HFFc6 (cell line): ENCODE results near the gene SKI. TPM values are rescaled to one million over a fixed set of nuclear protein-coding genes. Genes with fewer than 3 reads are reported as not detected.
A peak's percentile ranks its signal among the peaks of the same experiment; 100 is the strongest.

Experiments used
- DNase-seq: peaks from one replicate; pipeline ENCODE4 v3.0.0-alpha.2; 2018
- H3K27ac Mint-ChIP-seq: 2 replicates; pipeline ENCODE4 v1.8.0; 2020; ENCODE audit warnings: mild to moderate bottlenecking, mixed read lengths
- H3K27me3 Mint-ChIP-seq: 2 replicates; pipeline ENCODE4 v1.8.0; 2021; ENCODE audit warnings: mild to moderate bottlenecking, moderate library complexity, mixed read lengths; ENCODE audit not compliant: insufficient read depth
- H3K36me3 Mint-ChIP-seq: 2 replicates; pipeline ENCODE4 v1.8.0; 2021; ENCODE audit warnings: low read depth, mixed read lengths
- H3K4me1 Mint-ChIP-seq: 2 replicates; pipeline ENCODE4 v1.8.0; 2020; ENCODE audit warnings: low read depth, mixed read lengths
- H3K4me3 Mint-ChIP-seq: 2 replicates; pipeline ENCODE4 v1.8.0; 2020; ENCODE audit warnings: mild to moderate bottlenecking, moderate library complexity, mixed read lengths
- H3K9me3 Mint-ChIP-seq: 2 replicates; pipeline ENCODE4 v1.8.0; 2020; ENCODE audit warnings: mild to moderate bottlenecking, mixed read lengths
- total RNA-seq, 6 experiments: library from RNA; stranded (reverse); fragmentation: NEBNext Ultra II Directional; extraction: Animal tissue kit (Norgen Biotek cat#: 25700); gene quantifications; 2 replicates in 1 of 6; 3 replicates in 5 of 6; pipeline ENCODE4 v1.2.3, GENCODE V29; 2021
- TF ChIP-seq, protein P1 (sequence below): fragments of 200-600 bp; sonication (generic); IDR thresholded peaks from 2 replicates; pipeline ENCODE4 v1.5.0; 2021; ENCODE audit warnings: antibody characterized with exemption, mild to moderate bottlenecking

The SKI gene
- total RNA-seq, 6 experiments from 2014 or later, result 63.7 to 76.6 (median 66.1) TPM

DNA sequence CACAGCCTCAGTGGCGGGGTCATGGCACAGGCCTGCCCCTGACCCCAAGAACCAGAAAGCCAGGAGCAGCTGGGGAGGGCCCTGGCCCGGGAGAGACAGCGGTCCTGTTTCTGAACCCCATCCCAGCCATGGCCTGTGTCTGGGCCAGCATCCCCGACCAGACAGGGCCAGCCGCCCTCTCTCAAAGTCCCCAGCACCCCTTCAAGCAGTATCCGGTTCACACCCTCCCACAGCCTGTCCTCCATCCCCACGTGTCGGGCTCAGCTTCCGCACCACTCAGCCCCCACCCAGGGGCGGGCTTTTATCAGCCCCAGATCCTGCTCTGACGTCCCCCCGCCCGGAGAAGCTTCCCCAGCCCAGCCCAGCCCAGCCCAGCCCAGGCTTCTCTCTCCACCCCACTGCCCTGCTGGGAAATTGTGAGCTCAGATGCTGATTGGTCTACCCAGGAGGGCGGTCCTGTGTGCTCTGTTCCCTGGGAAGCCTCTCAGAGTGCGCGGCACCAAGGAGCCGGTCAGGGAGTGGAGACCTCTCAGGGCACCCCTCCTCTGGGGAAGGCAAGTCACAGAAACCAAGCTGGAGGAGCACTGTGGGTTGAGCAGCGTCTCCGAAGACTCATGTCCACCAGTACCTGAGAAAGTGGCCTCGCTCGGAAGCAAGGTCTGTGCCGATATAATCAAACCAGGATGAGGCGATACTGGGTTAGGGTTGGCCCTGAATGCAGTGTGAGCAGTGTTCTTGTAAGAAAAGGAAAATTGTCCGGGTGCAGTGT, 28.9 kb upstream of the SKI start:
- TF ChIP-seq, protein P1, sequence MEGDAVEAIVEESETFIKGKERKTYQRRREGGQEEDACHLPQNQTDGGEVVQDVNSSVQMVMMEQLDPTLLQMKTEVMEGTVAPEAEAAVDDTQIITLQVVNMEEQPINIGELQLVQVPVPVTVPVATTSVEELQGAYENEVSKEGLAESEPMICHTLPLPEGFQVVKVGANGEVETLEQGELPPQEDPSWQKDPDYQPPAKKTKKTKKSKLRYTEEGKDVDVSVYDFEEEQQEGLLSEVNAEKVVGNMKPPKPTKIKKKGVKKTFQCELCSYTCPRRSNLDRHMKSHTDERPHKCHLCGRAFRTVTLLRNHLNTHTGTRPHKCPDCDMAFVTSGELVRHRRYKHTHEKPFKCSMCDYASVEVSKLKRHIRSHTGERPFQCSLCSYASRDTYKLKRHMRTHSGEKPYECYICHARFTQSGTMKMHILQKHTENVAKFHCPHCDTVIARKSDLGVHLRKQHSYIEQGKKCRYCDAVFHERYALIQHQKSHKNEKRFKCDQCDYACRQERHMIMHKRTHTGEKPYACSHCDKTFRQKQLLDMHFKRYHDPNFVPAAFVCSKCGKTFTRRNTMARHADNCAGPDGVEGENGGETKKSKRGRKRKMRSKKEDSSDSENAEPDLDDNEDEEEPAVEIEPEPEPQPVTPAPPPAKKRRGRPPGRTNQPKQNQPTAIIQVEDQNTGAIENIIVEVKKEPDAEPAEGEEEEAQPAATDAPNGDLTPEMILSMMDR, result no peak
- peaks cover 10% of the 10 kb centered on the region for H3K4me1 Mint-ChIP-seq
- DNase-seq, result peak; percentile 69
- no peaks in the 10 kb centered on the region for H3K36me3 Mint-ChIP-seq
- no peaks in the 10 kb centered on the region; the same call in 1 of the 2 replicates for H3K27me3 Mint-ChIP-seq
- H3K27ac Mint-ChIP-seq, result peak overlapping the region; percentile 89
- peak overlapping the region; percentile 95 for H3K4me3 Mint-ChIP-seq
- H3K9me3 Mint-ChIP-seq, result no peaks in the 10 kb centered on the region

DNA sequence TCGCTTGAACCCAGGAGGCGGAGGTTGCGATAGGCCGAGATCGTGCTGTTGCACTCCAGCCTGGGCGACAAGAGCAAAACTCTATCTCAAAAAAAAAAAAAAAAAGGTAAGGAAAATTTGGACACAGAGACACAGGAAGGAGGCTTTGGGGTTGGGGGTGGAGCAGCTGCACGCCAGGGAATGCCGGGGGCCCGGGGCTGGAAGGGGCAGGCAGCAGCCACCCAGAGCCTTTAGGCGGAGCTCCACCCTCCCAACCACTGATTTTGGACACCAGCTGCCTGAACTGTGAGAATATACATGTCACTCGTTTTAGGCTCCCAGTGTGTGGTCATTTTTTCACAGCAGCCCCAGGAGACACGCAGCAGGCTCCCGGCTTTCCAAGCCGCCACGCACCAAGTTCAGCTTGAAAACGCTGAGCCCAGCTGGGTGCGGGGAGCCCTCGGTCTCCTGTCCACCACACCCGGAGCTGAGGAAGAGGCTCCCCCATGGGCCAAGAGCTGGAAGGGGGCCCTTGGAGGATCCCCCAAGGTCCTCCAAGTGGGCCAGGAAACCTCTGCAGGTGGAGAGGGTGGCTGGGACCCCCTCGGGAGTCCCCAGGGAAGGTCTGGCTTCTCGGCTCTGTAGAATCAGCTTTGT, 27.7 kb upstream of the SKI start:
- peak overlapping the region; percentile 95; the same call in 1 of the 2 replicates for H3K4me3 Mint-ChIP-seq
- no peaks in the 10 kb centered on the region for H3K9me3 Mint-ChIP-seq
- DNase-seq, result no peak
- no peaks in the 10 kb centered on the region for H3K36me3 Mint-ChIP-seq
- no peak overlapping the region for H3K27ac Mint-ChIP-seq
- no peaks in the 10 kb centered on the region; the same call in 1 of the 2 replicates for H3K27me3 Mint-ChIP-seq
- TF ChIP-seq, protein P1, result no peak
- peaks cover 10% of the 10 kb centered on the region for H3K4me1 Mint-ChIP-seq

DNA sequence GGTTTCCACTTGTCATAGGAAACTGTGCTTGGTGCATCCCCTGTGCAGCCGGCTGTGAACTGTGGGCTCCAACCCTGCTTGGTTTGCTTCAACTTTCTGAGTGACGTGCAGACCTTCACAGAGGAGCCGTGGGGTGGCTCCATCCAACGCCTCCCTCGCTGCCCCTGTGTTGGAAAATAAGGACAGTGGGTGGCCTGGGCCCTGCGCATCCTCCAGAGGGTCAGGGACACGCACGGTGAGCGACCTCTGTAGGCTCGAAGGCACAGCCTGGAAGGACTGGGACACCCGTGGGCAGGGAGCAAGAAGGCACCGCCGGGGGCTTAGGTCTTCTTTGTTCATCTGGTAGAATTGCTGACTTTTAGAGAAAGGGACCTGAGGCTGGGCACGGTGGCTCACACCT, 27.1 kb upstream of the SKI start:
- Mint-ChIP-seq H3K27ac (no peak overlapping the region), H3K4me3 (no peak overlapping the region), H3K36me3 (no peaks in the 10 kb centered on the region), H3K9me3 (no peaks in the 10 kb centered on the region), H3K27me3 (no peaks in the 10 kb centered on the region; the same call in 1 of the 2 replicates), H3K4me1 (peaks cover 10% of the 10 kb centered on the region)
- TF ChIP-seq, protein P1, result no peak
- DNase-seq, result no peak

DNA sequence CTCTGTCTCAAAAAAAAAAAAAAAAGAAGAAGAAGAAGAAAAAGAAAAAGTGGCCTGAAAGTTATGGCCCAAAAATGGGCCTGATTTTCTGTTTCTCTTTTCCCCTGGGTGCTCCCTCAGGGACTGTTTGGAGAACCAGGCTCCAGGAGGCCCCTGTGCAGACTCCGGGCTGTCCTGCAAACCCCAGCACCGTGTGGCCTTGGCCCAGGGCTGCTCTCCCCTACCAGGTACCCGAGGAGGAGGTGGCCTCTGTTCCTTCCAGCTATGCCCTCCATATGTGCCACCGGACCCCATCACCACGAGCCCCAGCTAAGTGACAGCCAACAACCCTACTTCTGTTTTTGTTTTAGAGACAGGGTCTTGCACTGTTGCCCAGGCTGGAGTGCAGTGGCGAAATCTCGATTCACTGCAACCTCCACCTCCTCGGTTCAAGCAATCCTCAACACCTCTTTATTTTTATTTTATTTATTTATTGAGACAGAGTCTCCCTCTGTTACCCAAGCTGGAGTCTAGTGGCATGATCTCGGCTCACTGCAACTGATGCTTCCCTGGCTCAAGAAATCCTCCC, 26.0 kb upstream of the SKI start:
- Mint-ChIP-seq H3K4me3 (no peak overlapping the region), H3K27ac (no peak overlapping the region), H3K9me3 (no peaks in the 10 kb centered on the region), H3K27me3 (no peaks in the 10 kb centered on the region; the same call in 1 of the 2 replicates), H3K4me1 (peaks cover 15% of the 10 kb centered on the region), H3K36me3 (no peaks in the 10 kb centered on the region)
- TF ChIP-seq, protein P1, result no peak
- DNase-seq, result no peak

DNA sequence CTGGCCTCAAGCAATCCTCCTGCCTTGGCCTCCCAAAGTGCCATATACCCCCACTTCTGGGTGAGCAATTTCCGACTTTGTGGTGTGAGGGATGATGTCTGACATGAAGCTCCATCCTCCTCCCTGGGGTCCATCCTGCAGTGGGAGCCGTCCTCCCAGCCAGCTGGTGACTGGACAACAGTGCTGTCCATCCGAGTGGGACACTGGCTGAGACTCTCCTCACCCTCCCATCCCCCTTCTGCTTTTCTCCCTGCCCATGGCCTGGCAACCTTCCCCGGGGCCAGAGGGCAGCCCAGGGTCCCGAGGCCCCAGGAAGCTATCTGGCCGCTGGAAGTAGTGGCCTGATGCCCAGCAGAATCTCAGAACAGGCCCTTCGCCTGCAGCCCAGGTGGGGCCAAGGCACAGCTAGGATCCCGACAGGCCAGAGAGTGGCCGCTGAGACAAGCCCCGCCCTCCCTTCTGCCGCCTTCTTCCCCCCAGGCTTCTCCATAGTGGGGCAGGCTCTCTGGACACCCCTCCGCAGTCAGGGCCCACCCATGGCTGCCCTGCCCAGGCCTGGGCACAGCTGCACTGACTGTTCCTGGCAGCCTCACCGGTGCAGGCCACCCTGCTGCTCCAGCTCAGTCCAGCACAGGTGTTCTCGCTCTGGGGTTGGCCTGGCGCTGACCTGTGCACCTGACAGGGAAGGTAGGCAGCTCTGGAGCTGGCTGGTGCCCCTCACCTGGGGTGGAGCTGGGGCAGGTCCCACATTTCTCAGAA, 25.1 kb upstream of the SKI start:
- DNase-seq, result no peak
- H3K36me3 Mint-ChIP-seq, result no peaks in the 10 kb centered on the region

More for the DNA sequence above, 25.1 kb upstream of the SKI start:
- no peaks in the 10 kb centered on the region for H3K9me3 Mint-ChIP-seq
- H3K27ac Mint-ChIP-seq, result no peak overlapping the region
- peaks cover 24% of the 10 kb centered on the region for H3K4me1 Mint-ChIP-seq
- no peaks in the 10 kb centered on the region; the same call in 1 of the 2 replicates for H3K27me3 Mint-ChIP-seq
- H3K4me3 Mint-ChIP-seq, result no peak overlapping the region
- TF ChIP-seq, protein P1, result no peak
